H1 (cell line): ENCODE results near the gene RHOT1.

Experiments used
- CBX8 ChIP-seq: fragments of 300-800, 300-1000 bp; sonication (generic); IDR thresholded peaks from 2 replicates; pipeline ENCODE4 v1.7.1; 2016; ENCODE audit warnings: low read depth, low read length, borderline replicate concordance
- EP300 ChIP-seq, 2 experiments: IDR thresholded peaks; 1 replicate in 1 of 2; 2 replicates in 1 of 2; pipeline ENCODE4 v1.6.1; 2011 to 2012; ENCODE audit warnings: low read depth in 2 of 2, low read length in 2 of 2, mild to moderate bottlenecking in 2 of 2, borderline replicate concordance in 1 of 2, inconsistent platforms in 1 of 2, moderate library complexity in 1 of 2
- EZH2 ChIP-seq: fragments of 200-600 bp; sonication (generic); IDR thresholded peaks from 2 replicates; pipeline ENCODE4 v1.7.1; 2012; ENCODE audit warnings: low read depth, mild to moderate bottlenecking, moderate library complexity, low read length, inconsistent platforms; ENCODE audit not compliant: severe bottlenecking
- FOSL1 ChIP-seq: IDR thresholded peaks from 2 replicates; pipeline ENCODE4 v1.6.1; 2011; ENCODE audit warnings: mild to moderate bottlenecking, low read depth, low read length, moderate library complexity; ENCODE audit not compliant: insufficient read depth
- KDM1A ChIP-seq: fragments of 200-600, 300-600 bp; sonication (generic); IDR thresholded peaks from 2 replicates; pipeline ENCODE4 v1.7.1; 2016; ENCODE audit warnings: mild to moderate bottlenecking, low read length, borderline replicate concordance
- NRF1 ChIP-seq: IDR thresholded peaks from 2 replicates; pipeline ENCODE4 v1.6.1; 2011; ENCODE audit warnings: mild to moderate bottlenecking, low read depth, low read length, improper control_type of control experiment
- RBBP5 ChIP-seq: IDR thresholded peaks from 2 replicates; pipeline ENCODE4 v1.7.1; 2012; ENCODE audit warnings: low read depth, mild to moderate bottlenecking, inconsistent platforms, low read length, moderate library complexity, borderline replicate concordance
- RFX5 ChIP-seq: IDR thresholded peaks from 2 replicates; pipeline ENCODE4 v1.6.1; 2011; ENCODE audit warnings: low read depth, low read length, improper control_type of control experiment, borderline replicate concordance
- SIN3A ChIP-seq, 2 experiments: IDR thresholded peaks in 1 of 2; conservative IDR thresholded peaks in 1 of 2; 2 replicates each; pipeline ENCODE4 v1.6.1; 2011 to 2012; ENCODE audit warnings: low read length in 2 of 2, improper control_type of control experiment in 1 of 2, low read depth in 1 of 2, mild to moderate bottlenecking in 1 of 2
- SP1 ChIP-seq: IDR thresholded peaks from 2 replicates; pipeline ENCODE4 v1.6.1; 2011; ENCODE audit warnings: low read depth, low read length
- TF ChIP-seq, protein P1 (sequence below), 3 experiments: IDR thresholded peaks; 1 replicate in 2 of 3; 2 replicates in 1 of 3; pipeline versions ENCODE4 v1.5.1 to v1.6.1; 2011; ENCODE audit warnings: low read length in 3 of 3, mild to moderate bottlenecking in 3 of 3, inconsistent platforms in 2 of 3, low read depth in 1 of 3, moderate library complexity in 1 of 3; ENCODE audit not compliant: insufficient read depth in 1 of 3; ENCODE audit errors: control extremely low read depth in 1 of 3
- TF ChIP-seq, protein P2 (sequence below): IDR thresholded peaks from 2 replicates; pipeline ENCODE4 v1.6.1; 2012; ENCODE audit warnings: low read length, inconsistent platforms

- TF ChIP-seq, protein P1, sequence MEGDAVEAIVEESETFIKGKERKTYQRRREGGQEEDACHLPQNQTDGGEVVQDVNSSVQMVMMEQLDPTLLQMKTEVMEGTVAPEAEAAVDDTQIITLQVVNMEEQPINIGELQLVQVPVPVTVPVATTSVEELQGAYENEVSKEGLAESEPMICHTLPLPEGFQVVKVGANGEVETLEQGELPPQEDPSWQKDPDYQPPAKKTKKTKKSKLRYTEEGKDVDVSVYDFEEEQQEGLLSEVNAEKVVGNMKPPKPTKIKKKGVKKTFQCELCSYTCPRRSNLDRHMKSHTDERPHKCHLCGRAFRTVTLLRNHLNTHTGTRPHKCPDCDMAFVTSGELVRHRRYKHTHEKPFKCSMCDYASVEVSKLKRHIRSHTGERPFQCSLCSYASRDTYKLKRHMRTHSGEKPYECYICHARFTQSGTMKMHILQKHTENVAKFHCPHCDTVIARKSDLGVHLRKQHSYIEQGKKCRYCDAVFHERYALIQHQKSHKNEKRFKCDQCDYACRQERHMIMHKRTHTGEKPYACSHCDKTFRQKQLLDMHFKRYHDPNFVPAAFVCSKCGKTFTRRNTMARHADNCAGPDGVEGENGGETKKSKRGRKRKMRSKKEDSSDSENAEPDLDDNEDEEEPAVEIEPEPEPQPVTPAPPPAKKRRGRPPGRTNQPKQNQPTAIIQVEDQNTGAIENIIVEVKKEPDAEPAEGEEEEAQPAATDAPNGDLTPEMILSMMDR (IDR thresholded peaks at IDR 0.05; ENCODE audit: control extremely low read depth in 1 of 3, insufficient read depth in 1 of 3, low read depth in 1 of 3, low read length in 3 of 3), result no peak
- no peak for TF ChIP-seq RBBP5
- TF ChIP-seq EP300 (IDR thresholded peaks at IDR 0.05; ENCODE audit: borderline replicate concordance in 1 of 2, low read depth in 2 of 2, low read length in 2 of 2), result no peak
- TF ChIP-seq KDM1A, result no peak
- no peak for TF ChIP-seq SP1
- no peak for TF ChIP-seq SIN3A (conservative IDR thresholded peaks at IDR 0.05 in 1 of 2, IDR thresholded peaks at IDR 0.05 in 1 of 2; ENCODE audit: low read depth in 1 of 2, low read length in 2 of 2)
- no peak for TF ChIP-seq EZH2
- TF ChIP-seq, protein P2, sequence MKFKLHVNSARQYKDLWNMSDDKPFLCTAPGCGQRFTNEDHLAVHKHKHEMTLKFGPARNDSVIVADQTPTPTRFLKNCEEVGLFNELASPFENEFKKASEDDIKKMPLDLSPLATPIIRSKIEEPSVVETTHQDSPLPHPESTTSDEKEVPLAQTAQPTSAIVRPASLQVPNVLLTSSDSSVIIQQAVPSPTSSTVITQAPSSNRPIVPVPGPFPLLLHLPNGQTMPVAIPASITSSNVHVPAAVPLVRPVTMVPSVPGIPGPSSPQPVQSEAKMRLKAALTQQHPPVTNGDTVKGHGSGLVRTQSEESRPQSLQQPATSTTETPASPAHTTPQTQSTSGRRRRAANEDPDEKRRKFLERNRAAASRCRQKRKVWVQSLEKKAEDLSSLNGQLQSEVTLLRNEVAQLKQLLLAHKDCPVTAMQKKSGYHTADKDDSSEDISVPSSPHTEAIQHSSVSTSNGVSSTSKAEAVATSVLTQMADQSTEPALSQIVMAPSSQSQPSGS, result no peak
- TF ChIP-seq RFX5, result no peak
- no peak for TF ChIP-seq CBX8
- no peak for TF ChIP-seq NRF1
- no peak for TF ChIP-seq FOSL1
These were observed 42.6 kb upstream of the RHOT1 start for GRCh38 chr17:32099686-32100085.
